AG09309 (cell line): ENCODE measurements around the gene UBE2QL1.

Experiments
- DNase-seq: peaks from one replicate; pipeline ENCODE4 v3.0.0-alpha.2; 2010; ENCODE audit warnings: low read depth
- H3K4me3 ChIP-seq: 2 replicates; pipeline ENCODE4 v1.5.1; 2011; ENCODE audit warnings: mild to moderate bottlenecking, low read depth, low read length, moderate library complexity; ENCODE audit not compliant: control insufficient read depth
- TF ChIP-seq, protein P1 (sequence below): IDR thresholded peaks from 2 replicates; pipeline ENCODE4 v1.5.1; 2011; ENCODE audit warnings: mild to moderate bottlenecking, low read depth, low read length, inconsistent platforms; ENCODE audit not compliant: insufficient read depth, control insufficient read depth; ENCODE audit errors: missing control alignments

Gene UBE2QL1

GRCh38 chr5:6517510-6517909 is 68.9 kb downstream of the UBE2QL1 start:
- TF ChIP-seq, protein P1, sequence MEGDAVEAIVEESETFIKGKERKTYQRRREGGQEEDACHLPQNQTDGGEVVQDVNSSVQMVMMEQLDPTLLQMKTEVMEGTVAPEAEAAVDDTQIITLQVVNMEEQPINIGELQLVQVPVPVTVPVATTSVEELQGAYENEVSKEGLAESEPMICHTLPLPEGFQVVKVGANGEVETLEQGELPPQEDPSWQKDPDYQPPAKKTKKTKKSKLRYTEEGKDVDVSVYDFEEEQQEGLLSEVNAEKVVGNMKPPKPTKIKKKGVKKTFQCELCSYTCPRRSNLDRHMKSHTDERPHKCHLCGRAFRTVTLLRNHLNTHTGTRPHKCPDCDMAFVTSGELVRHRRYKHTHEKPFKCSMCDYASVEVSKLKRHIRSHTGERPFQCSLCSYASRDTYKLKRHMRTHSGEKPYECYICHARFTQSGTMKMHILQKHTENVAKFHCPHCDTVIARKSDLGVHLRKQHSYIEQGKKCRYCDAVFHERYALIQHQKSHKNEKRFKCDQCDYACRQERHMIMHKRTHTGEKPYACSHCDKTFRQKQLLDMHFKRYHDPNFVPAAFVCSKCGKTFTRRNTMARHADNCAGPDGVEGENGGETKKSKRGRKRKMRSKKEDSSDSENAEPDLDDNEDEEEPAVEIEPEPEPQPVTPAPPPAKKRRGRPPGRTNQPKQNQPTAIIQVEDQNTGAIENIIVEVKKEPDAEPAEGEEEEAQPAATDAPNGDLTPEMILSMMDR, result no peak
- H3K4me3 ChIP-seq, result no peak overlapping the region
- no peak for DNase-seq

- TF ChIP-seq, protein P1, result no peak
- H3K4me3 ChIP-seq, result no peak overlapping the region
- DNase-seq, result no peak
These were observed 69.8 kb downstream of the UBE2QL1 start for GRCh38 chr5:6518298-6519057.

GRCh38 chr5:6520201-6520600 is 71.5 kb downstream of the UBE2QL1 start:
- TF ChIP-seq, protein P1, result no peak
- no peak overlapping the region for H3K4me3 ChIP-seq
- no peak for DNase-seq

DNA sequence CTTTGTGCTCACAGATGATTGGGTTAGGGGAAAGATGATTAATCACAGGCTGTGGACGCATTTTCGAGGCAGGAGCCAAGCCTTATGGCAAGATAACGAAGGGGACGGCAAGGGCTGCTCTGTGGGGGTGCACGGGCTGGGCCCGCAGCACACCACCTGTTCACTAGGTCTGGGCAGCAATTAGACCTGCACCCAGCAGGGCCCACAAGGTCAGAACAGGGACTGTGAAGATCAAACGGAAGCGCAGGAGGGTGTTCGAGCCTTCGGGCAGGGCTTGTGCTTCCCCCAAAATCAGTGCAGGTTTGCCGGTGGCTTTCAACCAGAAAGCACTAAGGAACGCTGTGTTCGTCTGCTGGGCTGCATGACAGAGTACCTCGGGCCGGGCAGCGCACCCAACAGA is 73.7 kb downstream of the UBE2QL1 start:
- H3K4me3 ChIP-seq, result no peak overlapping the region
- TF ChIP-seq, protein P1, result no peak
- DNase-seq, result no peak

GRCh38 chr5:6522923-6523322 is 74.3 kb downstream of the UBE2QL1 start:
- TF ChIP-seq, protein P1, result no peak
- no peak overlapping the region for H3K4me3 ChIP-seq
- DNase-seq, result no peak

DNA sequence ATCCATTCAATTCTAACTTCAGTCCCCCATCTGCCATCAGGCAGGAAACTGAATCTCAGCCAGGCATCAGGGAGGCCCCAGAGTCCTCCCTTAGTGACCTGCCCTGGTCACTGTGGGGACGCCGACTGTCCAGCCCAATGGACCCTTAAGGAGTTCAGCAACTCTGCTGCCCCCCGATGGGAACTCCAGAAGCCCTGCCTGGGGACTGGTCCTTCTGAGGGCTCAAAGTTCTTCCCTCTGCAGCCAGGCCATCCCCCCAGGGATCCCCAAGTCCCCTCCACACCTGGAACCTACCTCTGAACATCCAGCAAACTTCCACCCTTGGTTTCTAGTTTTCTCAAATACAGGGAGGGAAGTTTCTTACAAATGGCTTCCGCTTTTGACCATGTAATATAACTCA is 76.8 kb downstream of the UBE2QL1 start:
- TF ChIP-seq, protein P1, result no peak
- no peak for DNase-seq
- no peak overlapping the region for H3K4me3 ChIP-seq

DNA sequence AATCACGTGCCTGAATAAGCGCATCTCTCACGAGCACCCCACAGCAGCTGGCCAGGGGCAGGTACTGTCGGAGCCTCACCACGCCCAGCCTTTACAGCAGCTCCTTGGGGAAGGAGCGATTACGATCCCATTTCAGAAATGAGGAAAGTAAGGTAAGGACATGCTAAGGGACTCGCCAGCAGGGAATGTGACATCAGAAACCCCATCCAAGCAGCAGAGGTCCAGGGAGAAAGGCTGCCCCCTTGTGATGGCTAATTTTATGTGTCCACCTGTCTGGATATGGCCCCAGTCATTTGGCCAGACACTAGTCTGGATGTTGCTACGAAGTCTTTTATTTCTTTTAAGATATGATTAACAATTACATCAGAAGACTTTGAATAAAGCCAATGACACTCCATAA is 77.3 kb downstream of the UBE2QL1 start:
- no peak for DNase-seq
- TF ChIP-seq, protein P1, result peak; percentile 33
- H3K4me3 ChIP-seq, result no peak overlapping the region
